Psoas muscle (tissue), 8 donors: ENCODE data around the gene BIRC7. TPM values are rescaled to one million over a fixed set of nuclear protein-coding genes. Genes with fewer than 3 reads are reported as not detected.

Experiments
- ATAC-seq, 4 donors: fragments of 200-7000 bp; cut with Tn5 transposase; one replicate each; pipeline ENCODE4 v1.9.1; 2020; ENCODE audit warnings: moderate library complexity in 3 of 4, mild to moderate bottlenecking in 2 of 4
- DNase-seq, 2 donors: peaks; one replicate each; pipeline ENCODE4 v3.0.0-alpha.2; 2020
- H3K27ac ChIP-seq: fragments of 200-600 bp; one replicate; pipeline ENCODE4 v1.8.0; 2022
- H3K27me3 ChIP-seq, 3 donors: fragments of 200-600 bp in 1 of 3; one replicate each; pipeline versions ENCODE4 v1.6.1 to v1.8.0; 2013 to 2022; ENCODE audit warnings: low read length in 2 of 3, mild to moderate bottlenecking in 2 of 3, moderate library complexity in 1 of 3; ENCODE audit not compliant: insufficient read depth in 3 of 3
- H3K36me3 ChIP-seq, 2 donors: fragments of 200-600 bp in 1 of 2; one replicate each; pipeline versions ENCODE4 v1.6.1 to v1.8.0; 2013 to 2022; ENCODE audit warnings: low read depth in 1 of 2, mild to moderate bottlenecking in 1 of 2, moderate library complexity in 1 of 2; ENCODE audit not compliant: insufficient read depth in 1 of 2
- H3K4me1 ChIP-seq: fragments of 200-600 bp; one replicate; pipeline ENCODE4 v1.8.0; 2022
- H3K4me3 ChIP-seq: fragments of 200-600 bp; one replicate; pipeline ENCODE4 v1.8.0; 2022; ENCODE audit warnings: mild to moderate bottlenecking
- H3K9me3 ChIP-seq: fragments of 200-600 bp; one replicate; pipeline ENCODE4 v1.8.0; 2022
- WGBS, 3 donors: extraction: QIAGEN DNeasy Blood & Tissue Kit; methylation state at CpG; one replicate each; pipeline versions ENCODE4 v1.1.6 to v1.1.7; 2013; 5-methylcytosine and 5-hydroxymethylcytosine counted together
- intact Hi-C, 2 donors: fragments of 100-400 bp; cut with DNase I; formaldehyde crosslinking; loops; one replicate each; pipeline versions ENCODE4 v1.11.0 to v1.14.2; 2022
- polyA plus RNA-seq, 3 donors: library from polyadenylated mRNA; stranded (reverse); fragments of 200-250 nt; gene quantifications; one replicate each; pipeline ENCODE4 v1.2.3, GENCODE V29; 2013
- total RNA-seq, 4 donors: library from RNA; stranded (reverse); fragmentation: NEBNext Ultra II Directional in 2 of 4; extraction: Animal tissue kit (Norgen Biotek cat#: 25700) in 2 of 4; gene quantifications; one replicate each; pipeline versions ENCODE4 v1.2.1 to v1.2.4, GENCODE V29; 2021 to 2023
- TF ChIP-seq, protein P1 (sequence below): fragments of 200-600 bp; IDR thresholded peaks from one replicate; pipeline ENCODE4 v1.8.0; 2022; ENCODE audit warnings: antibody characterized with exemption
- donor health status: healthy with polysubstance abuse.
- donor health status: DM: no; HTN: no; CAD: no; lungs with moderate emphysema.
- donor health status: Bipolar disorder and iron deficiency.
- donor health status: healthy.
- donor health status: DM: yes; HTN: yes; CAD: no.
- donor health status: DM: no; HTN: no; CAD: no.
- donor health status: DM: no; HTN: no; CAD: no.
- donor health status: DM: yes; HTN: yes; CAD: no.

Gene BIRC7
- total and polyA plus RNA-seq, 7 donors: 0.04 TPM; not detected in 6

DNA sequence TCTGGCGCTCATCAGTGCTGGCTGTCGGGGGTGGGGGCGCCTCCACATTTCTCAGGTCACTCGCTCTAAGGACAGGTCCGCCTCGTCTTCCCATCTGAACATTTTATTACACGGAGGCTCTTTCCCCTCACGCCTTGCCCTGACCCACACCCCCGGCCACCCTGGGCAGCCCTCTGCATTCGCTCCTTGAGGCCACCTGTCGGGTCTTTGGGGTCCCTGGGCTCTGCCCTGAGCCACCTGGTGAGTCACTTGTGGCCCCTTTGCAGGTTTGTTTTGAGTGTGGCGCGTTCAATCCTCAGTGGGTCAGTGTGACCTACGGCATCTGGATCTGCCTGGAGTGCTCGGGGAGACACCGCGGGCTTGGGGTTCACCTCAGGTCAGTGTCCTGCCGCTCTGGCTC is 40.1 kb downstream of the BIRC7 start:
- Histone ChIP-seq H3K27ac (no peak overlapping the region), H3K36me3 (peaks cover 10 to 53% of the 10 kb centered on the region in 2 donors), H3K9me3 (no peaks in the 10 kb centered on the region), H3K27me3 (no peaks in the 10 kb centered on the region), H3K4me3 (no peak overlapping the region), H3K4me1 (peaks cover 20% of the 10 kb centered on the region)
- intact Hi-C loops: no loop called here
- TF ChIP-seq, protein P1, sequence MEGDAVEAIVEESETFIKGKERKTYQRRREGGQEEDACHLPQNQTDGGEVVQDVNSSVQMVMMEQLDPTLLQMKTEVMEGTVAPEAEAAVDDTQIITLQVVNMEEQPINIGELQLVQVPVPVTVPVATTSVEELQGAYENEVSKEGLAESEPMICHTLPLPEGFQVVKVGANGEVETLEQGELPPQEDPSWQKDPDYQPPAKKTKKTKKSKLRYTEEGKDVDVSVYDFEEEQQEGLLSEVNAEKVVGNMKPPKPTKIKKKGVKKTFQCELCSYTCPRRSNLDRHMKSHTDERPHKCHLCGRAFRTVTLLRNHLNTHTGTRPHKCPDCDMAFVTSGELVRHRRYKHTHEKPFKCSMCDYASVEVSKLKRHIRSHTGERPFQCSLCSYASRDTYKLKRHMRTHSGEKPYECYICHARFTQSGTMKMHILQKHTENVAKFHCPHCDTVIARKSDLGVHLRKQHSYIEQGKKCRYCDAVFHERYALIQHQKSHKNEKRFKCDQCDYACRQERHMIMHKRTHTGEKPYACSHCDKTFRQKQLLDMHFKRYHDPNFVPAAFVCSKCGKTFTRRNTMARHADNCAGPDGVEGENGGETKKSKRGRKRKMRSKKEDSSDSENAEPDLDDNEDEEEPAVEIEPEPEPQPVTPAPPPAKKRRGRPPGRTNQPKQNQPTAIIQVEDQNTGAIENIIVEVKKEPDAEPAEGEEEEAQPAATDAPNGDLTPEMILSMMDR: no peak
- ATAC-seq: no peak
- no peak for DNase-seq
- WGBS, 3 donors: 76 to 87% (median 83%) methylated on average over 18 of the region's 18 CpGs

DNA sequence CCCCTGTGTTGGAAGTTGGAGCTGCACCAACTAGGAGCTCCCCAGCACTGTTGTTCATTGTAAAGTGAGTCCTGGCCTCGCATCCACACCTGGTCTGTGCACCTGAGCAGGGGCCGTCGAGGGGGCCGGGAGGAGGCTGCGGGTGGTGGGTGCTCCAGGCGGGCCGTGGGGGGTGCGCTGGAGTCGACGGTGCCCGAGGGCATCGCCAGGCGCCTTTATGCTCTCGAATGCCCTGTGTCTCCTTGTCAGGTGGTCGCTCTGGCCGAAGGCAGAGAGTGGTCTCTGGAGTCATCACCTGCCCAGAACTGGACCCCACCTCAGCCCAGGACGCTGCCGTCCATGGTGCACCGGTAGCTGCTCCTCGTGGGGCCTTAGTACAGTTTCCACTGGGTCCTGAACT is 41.3 kb downstream of the BIRC7 start:
- Histone ChIP-seq H3K4me1 (peaks cover 16% of the 10 kb centered on the region), H3K9me3 (no peaks in the 10 kb centered on the region), H3K4me3 (no peak overlapping the region), H3K36me3 (peaks cover 10 to 65% of the 10 kb centered on the region in 2 donors), H3K27ac (no peak overlapping the region), H3K27me3 (no peaks in the 10 kb centered on the region)
- 87 to 91% (median 89%) methylated on average over 20 of the region's 20 CpGs for WGBS, 3 donors
- DNase-seq (no peak), ATAC-seq (no peak)
- intact Hi-C loops: no loop called here
- TF ChIP-seq, protein P1: no peak

- TF ChIP-seq, protein P1: no peak
- Histone ChIP-seq H3K27ac (no peak overlapping the region), H3K9me3 (no peaks in the 10 kb centered on the region), H3K36me3 (peaks cover 10 to 72% of the 10 kb centered on the region in 2 donors), H3K27me3 (no peaks in the 10 kb centered on the region), H3K4me3 (no peak overlapping the region), H3K4me1 (peaks cover 15% of the 10 kb centered on the region)
- DNase-seq (no peak), ATAC-seq (no peak)
- WGBS, 3 donors: 92 to 96% (median 93%) methylated on average over 30 of the region's 30 CpGs
- intact Hi-C loops: no loop called here
These were observed 42.0 kb downstream of the BIRC7 start for GRCh38 chr20:63277466-63278272.

DNA sequence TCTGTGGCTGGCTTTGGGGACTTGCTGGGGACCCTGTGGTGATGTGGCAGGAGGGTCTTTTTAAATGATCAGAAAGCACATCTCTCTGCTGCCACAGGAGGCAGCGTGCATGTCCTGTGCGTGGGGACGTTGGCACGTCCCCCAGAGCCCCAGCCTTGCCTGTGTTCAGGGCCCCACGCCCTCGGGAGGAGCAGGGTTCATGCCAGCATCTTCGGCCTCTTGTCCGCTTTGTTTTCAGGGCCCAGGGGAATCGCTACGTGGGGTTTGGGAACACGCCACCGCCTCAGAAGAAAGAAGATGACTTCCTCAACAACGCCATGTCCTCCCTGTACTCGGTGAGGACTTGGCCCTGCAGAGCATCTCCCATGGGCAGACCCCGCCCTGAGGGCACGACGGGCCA is 43.0 kb downstream of the BIRC7 start:
- H3K27me3 ChIP-seq: no peaks in the 10 kb centered on the region
- H3K36me3 ChIP-seq: peaks cover 10 to 82% of the 10 kb centered on the region in 2 donors
- DNase-seq (no peak), ATAC-seq (no peak)
- H3K4me3 ChIP-seq: no peak overlapping the region
- intact Hi-C loops: no loop called here
- peaks cover 10% of the 10 kb centered on the region for H3K4me1 ChIP-seq
- TF ChIP-seq, protein P1: no peak
- WGBS, 3 donors: 73 to 77% (median 77%) methylated on average over 17 of the region's 17 CpGs
- no peaks in the 10 kb centered on the region for H3K9me3 ChIP-seq
- H3K27ac ChIP-seq: no peak overlapping the region
